Endothelial cell of umbilical vein (primary cell): ENCODE data around the gene HACE1. TPM values are rescaled to one million over a fixed set of nuclear protein-coding genes. Genes with fewer than 3 reads are reported as not detected.
"Not testable (repeated sequence)": the region's sequence is repeated elsewhere in the genome, so short reads cannot be mapped to it uniquely, and the experiment has no call there.

ENCODE experiments used
- BruUV-seq: library from RNA; stranded (reverse); fragments of 400-500 nt; replicated peaks from 2 replicates; lab custom pipeline; 2021; lab: Mats Ljungman, UMichigan
- CTCF ChIA-PET: fragments of 300-600, 350-600 bp; sonication (Branson Sonifier 250); formaldehyde crosslinking; loops from one replicate; lab custom pipeline; 2021; ENCODE audit warnings: antibody characterized with exemption, inconsistent platforms; lab: Charles Lee
- POLR2A ChIA-PET: fragments of 300-600, 350-600 bp; sonication (Branson Sonifier 250); formaldehyde crosslinking; loops from one replicate; lab custom pipeline; 2021; ENCODE audit warnings: antibody characterized with exemption, inconsistent platforms; lab: Charles Lee
- DNase-seq: peaks from one replicate; pipeline ENCODE4 v3.0.0-alpha.2; 2011; ENCODE audit warnings: low read depth, low spot score
- FAIRE-seq: peaks from 2 replicates; lab custom pipeline; 2011; peaks lifted over from hg19 to GRCh38; lab: Jason Lieb, UNC
- H2AFZ ChIP-seq: 2 replicates; pipeline ENCODE4 v1.6.0; 2012; ENCODE audit warnings: low read depth, low read length, control low read depth, inconsistent platforms
- H3K27ac ChIP-seq: 2 replicates; pipeline ENCODE4 v1.5.1; 2011; ENCODE audit warnings: low read depth, mild to moderate bottlenecking, control low read depth, low read length, moderate library complexity; ENCODE audit not compliant: insufficient read depth
- H3K27me3 ChIP-seq, 2 experiments: 2 replicates each; pipeline versions ENCODE4 v1.6.0 to v1.6.1; 2011; ENCODE audit warnings: low read length in 2 of 2, mixed read lengths in 1 of 2; ENCODE audit not compliant: control insufficient read depth in 2 of 2, insufficient read depth in 2 of 2
- H3K36me3 ChIP-seq, 2 experiments: 2 replicates in 1 of 2; 3 replicates in 1 of 2; pipeline ENCODE4 v1.5.1; 2011; ENCODE audit warnings: low read length in 2 of 2, mild to moderate bottlenecking in 1 of 2, moderate library complexity in 1 of 2; ENCODE audit not compliant: control insufficient read depth in 2 of 2, insufficient read depth in 2 of 2; ENCODE audit errors: extremely low read depth in 1 of 2
- H3K4me1 ChIP-seq: 3 replicates; pipeline ENCODE4 v1.5.1; 2011; ENCODE audit warnings: mild to moderate bottlenecking, low read length; ENCODE audit not compliant: control insufficient read depth, insufficient read depth; ENCODE audit errors: extremely low read depth
- H3K4me2 ChIP-seq: 2 replicates; pipeline ENCODE4 v1.6.1; 2011; ENCODE audit warnings: low read length, control low read depth, mixed read lengths; ENCODE audit not compliant: insufficient read depth
- H3K4me3 ChIP-seq, 3 experiments: fragments of 200-600 bp in 1 of 3; sonication (generic), shearing (Covaris generic) in 1 of 3; replicated peaks in 1 of 3; 2 replicates each; pipeline ENCODE4 v1.5.1; 2011 to 2016; ENCODE audit warnings: control low read depth in 3 of 3, low read length in 3 of 3, mild to moderate bottlenecking in 2 of 3, inconsistent platforms in 1 of 3, low read depth in 1 of 3, moderate library complexity in 1 of 3; ENCODE audit not compliant: insufficient read depth in 1 of 3
- H3K79me2 ChIP-seq: 2 replicates; pipeline ENCODE4 v1.6.0; 2012; ENCODE audit warnings: low read length, inconsistent platforms; ENCODE audit not compliant: control insufficient read depth, insufficient read depth
- H3K9ac ChIP-seq: replicated peaks from 2 replicates; pipeline ENCODE3; 2011; ENCODE audit warnings: low read length, control low read depth; ENCODE audit not compliant: insufficient read depth; ENCODE audit errors: extremely low read depth
- H3K9me1 ChIP-seq: replicated peaks from 3 replicates; pipeline ENCODE4 v1.6.0; 2011; ENCODE audit warnings: mild to moderate bottlenecking, low read length; ENCODE audit not compliant: control insufficient read depth, insufficient read depth; ENCODE audit errors: extremely low read depth
- H3K9me3 ChIP-seq: replicated peaks from 2 replicates; pipeline ENCODE4 v1.5.1; 2012; ENCODE audit warnings: low read length, inconsistent platforms; ENCODE audit not compliant: control insufficient read depth, insufficient read depth
- H4K20me1 ChIP-seq: replicated peaks from 2 replicates; pipeline ENCODE3; 2011; ENCODE audit warnings: mild to moderate bottlenecking, low read length; ENCODE audit not compliant: control insufficient read depth, insufficient read depth; ENCODE audit errors: extremely low read depth
- EZH2 ChIP-seq: IDR thresholded peaks from 2 replicates; pipeline ENCODE4 v1.6.1; 2012; ENCODE audit warnings: borderline replicate concordance, low read depth, mild to moderate bottlenecking, moderate library complexity, low read length, inconsistent platforms; ENCODE audit not compliant: severe bottlenecking
- FOS ChIP-seq: IDR thresholded peaks from 2 replicates; pipeline ENCODE4 v1.6.1; 2011; ENCODE audit warnings: mild to moderate bottlenecking, low read length, moderate library complexity, borderline replicate concordance; ENCODE audit not compliant: insufficient read depth
- GATA2 ChIP-seq: IDR thresholded peaks from 2 replicates; pipeline ENCODE4 v1.7.0; 2011; ENCODE audit warnings: low read depth, mild to moderate bottlenecking, moderate library complexity, mixed read lengths, low read length; ENCODE audit not compliant: insufficient read length, insufficient read depth
- JUN ChIP-seq: IDR thresholded peaks from 2 replicates; pipeline ENCODE4 v1.6.1; 2011; ENCODE audit warnings: borderline replicate concordance, low read depth; ENCODE audit not compliant: insufficient read length, insufficient read depth
- MYC ChIP-seq: IDR thresholded peaks from one replicate; pipeline ENCODE4 v1.6.1; 2011; ENCODE audit warnings: mild to moderate bottlenecking, low read depth, low read length
- POLR2A ChIP-seq: IDR thresholded peaks from 2 replicates; pipeline ENCODE4 v1.6.1; 2012; ENCODE audit warnings: low read depth, mild to moderate bottlenecking, control low read depth, low read length
- POLR2AphosphoS5 ChIP-seq: IDR thresholded peaks from 2 replicates; pipeline ENCODE4 v1.6.1; 2012; ENCODE audit warnings: low read depth, mild to moderate bottlenecking, control low read depth, low read length, moderate library complexity; ENCODE audit not compliant: insufficient read depth
- dilution Hi-C: fragments of 300-500 bp; cut with MboI; formaldehyde crosslinking; loops from one replicate; pipeline ENCODE4 v1.15.0; 2019; ENCODE audit warnings: low sequenced_read_pairs; ENCODE audit not compliant: extremely low pct_ligation_motif_present
- intact Hi-C: fragments of 100-400 bp; cut with micrococcal nuclease; formaldehyde crosslinking; loops from one replicate; pipeline ENCODE4 v1.10.0; 2022
- polyA plus RNA-seq, 4 experiments: library from polyadenylated mRNA; depleted of rRNA in 3 of 4; stranded (reverse) in 3 of 4; unstranded in 1 of 4; fragments of >200 nt; gene quantifications; 2 replicates each; pipeline versions ENCODE4 v1.2.1 to v1.2.3, GENCODE V29; 2011 to 2012; ENCODE audit warnings: missing spikeins in 1 of 4
- total RNA-seq: library from RNA; stranded (reverse); gene quantifications from 2 replicates; pipeline ENCODE4 v1.2.3, GENCODE V29; 2021
- TF ChIP-seq, protein P1 (sequence below), 2 donors: IDR thresholded peaks; 1 replicate in 1 of 2; 2 replicates in 1 of 2; pipeline ENCODE4 v1.5.1; 2011; ENCODE audit warnings: low read length in 2 of 2, mild to moderate bottlenecking in 2 of 2, moderate library complexity in 2 of 2, control low read depth in 1 of 2, inconsistent platforms in 1 of 2, low read depth in 1 of 2; ENCODE audit not compliant: insufficient read depth in 1 of 2; ENCODE audit errors: extremely low read depth in 1 of 2
- TF ChIP-seq, protein P2 (sequence below): IDR thresholded peaks from 2 replicates; pipeline ENCODE4 v1.6.1; 2011; ENCODE audit not compliant: insufficient read depth, insufficient read length

Gene HACE1
- total and polyA plus RNA-seq, 2 donors (not counting 3 experiments of a cell fraction or from before 2014, with no cell fraction given), result 4.9 to 14.8 TPM

DNA sequence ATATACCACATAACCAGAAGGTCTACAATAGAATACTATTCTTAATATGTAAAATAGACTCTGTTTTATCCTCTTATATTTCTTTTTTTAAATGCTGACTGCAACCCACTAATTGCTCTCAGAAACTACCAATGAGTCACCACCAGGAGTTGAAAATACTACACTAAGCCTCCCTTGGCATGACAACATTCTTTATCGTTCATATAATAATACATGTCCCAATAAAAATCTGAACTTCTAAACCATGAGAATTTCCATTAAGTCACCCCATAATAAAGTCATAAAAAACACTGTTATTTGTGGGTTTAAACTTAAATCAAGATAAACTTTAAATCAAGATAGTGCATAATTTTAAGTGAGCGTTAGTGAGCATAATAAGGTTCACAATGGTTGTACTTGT, 4.2 kb downstream of the HACE1 start:
- H3K36me3 ChIP-seq, result peaks cover 0 to 4% of the 10 kb centered on the region in 2 experiments
- POLR2A ChIA-PET, result no interaction called here
- peaks cover 8% of the 10 kb centered on the region for H3K4me1 ChIP-seq
- no peak overlapping the region for H3K9ac ChIP-seq
- H3K27me3 ChIP-seq, result no peaks in the 10 kb centered on the region
- no peak overlapping the region for H3K27ac ChIP-seq
- TF ChIP-seq, protein P1, sequence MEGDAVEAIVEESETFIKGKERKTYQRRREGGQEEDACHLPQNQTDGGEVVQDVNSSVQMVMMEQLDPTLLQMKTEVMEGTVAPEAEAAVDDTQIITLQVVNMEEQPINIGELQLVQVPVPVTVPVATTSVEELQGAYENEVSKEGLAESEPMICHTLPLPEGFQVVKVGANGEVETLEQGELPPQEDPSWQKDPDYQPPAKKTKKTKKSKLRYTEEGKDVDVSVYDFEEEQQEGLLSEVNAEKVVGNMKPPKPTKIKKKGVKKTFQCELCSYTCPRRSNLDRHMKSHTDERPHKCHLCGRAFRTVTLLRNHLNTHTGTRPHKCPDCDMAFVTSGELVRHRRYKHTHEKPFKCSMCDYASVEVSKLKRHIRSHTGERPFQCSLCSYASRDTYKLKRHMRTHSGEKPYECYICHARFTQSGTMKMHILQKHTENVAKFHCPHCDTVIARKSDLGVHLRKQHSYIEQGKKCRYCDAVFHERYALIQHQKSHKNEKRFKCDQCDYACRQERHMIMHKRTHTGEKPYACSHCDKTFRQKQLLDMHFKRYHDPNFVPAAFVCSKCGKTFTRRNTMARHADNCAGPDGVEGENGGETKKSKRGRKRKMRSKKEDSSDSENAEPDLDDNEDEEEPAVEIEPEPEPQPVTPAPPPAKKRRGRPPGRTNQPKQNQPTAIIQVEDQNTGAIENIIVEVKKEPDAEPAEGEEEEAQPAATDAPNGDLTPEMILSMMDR (IDR thresholded peaks at IDR 0.05; ENCODE audit: extremely low read depth in 1 of 2, insufficient read depth in 1 of 2, low read depth in 1 of 2, low read length in 2 of 2), result no peak
- no peak for TF ChIP-seq JUN
- no peak for TF ChIP-seq EZH2
- no peak for TF ChIP-seq FOS
- no peak for TF ChIP-seq POLR2A
- no peak for TF ChIP-seq MYC
- no peak for TF ChIP-seq POLR2AphosphoS5
- TF ChIP-seq, protein P2, sequence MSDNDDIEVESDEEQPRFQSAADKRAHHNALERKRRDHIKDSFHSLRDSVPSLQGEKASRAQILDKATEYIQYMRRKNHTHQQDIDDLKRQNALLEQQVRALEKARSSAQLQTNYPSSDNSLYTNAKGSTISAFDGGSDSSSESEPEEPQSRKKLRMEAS, result no peak
- TF ChIP-seq GATA2, result no peak
- H2AFZ ChIP-seq, result no peak overlapping the region
- H4K20me1 ChIP-seq, result no peaks in the 10 kb centered on the region
- BruUV-seq, result no TSS peak
- H3K79me2 ChIP-seq, result peaks cover 11% of the 10 kb centered on the region
- intact Hi-C loops, result loop anchor here (5.0 to 10.0 kb wide), 2 partner anchors 87 to 151 kb away; no protein-coding TSS in a partner anchor
- H3K4me2 ChIP-seq, result no peak overlapping the region
- FAIRE-seq, result no peak
- H3K9me1 ChIP-seq, result no peaks in the 10 kb centered on the region
- no peaks in the 10 kb centered on the region for H3K9me3 ChIP-seq
- DNase-seq, result no peak
- CTCF ChIA-PET, result interaction anchor here (1.3 kb wide), 1 partner anchor 66 kb away, joined by 5 read pairs; no protein-coding TSS in a partner anchor
- no peak overlapping the region for H3K4me3 ChIP-seq
- dilution Hi-C loops, result no loop called here

DNA sequence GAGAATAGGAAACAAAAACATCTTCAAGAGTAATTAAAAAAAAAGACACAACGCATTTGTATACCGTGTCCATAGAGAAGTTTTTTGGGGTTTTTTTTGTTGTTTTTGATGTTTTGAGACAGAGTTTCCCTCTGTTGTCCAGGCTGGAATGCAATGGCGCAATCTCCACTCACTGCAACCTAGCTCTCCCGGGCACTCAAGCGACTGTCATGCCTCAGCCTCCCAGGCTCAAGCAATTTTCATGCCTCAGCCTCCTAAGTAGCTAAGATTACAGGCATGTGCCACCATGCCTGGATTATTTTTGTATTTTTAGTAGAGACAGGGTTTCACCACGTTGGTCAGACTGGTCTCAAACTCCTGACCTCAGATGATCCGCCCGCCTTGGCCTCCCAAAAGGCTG, 12.0 kb downstream of the HACE1 start:
- BruUV-seq, H3K9ac ChIP-seq, POLR2A ChIA-PET, H2AFZ ChIP-seq, H4K20me1 ChIP-seq, intact Hi-C loops, H3K4me1 ChIP-seq, H3K27ac ChIP-seq, FAIRE-seq, H3K79me2 ChIP-seq, H3K27me3 ChIP-seq, DNase-seq, H3K4me2 ChIP-seq, H3K36me3 ChIP-seq, dilution Hi-C loops, H3K4me3 ChIP-seq, H3K9me3 ChIP-seq, H3K9me1 ChIP-seq: not testable (repeated sequence)
- CTCF ChIA-PET, result interaction anchor here (1.9 kb wide), 1 partner anchor 58 kb away, joined by 7 read pairs; no protein-coding TSS in a partner anchor
